ENCODE measurements around the gene ZNF534. TPM values are rescaled to one million over a fixed set of nuclear protein-coding genes. Genes with fewer than 3 reads are reported as not detected.
"Not testable (repeated sequence)": the region's sequence is repeated elsewhere in the genome, so short reads cannot be mapped to it uniquely, and the experiment has no call there.

Gene ZNF534
- total RNA-seq, 2 donors from 2014 or later, result 0.62 TPM; not detected in 1

- no peaks in the 10 kb centered on the region for H3K27me3 ChIP-seq (ENCODE audit: control insufficient read depth, insufficient read depth, low read length, poor library complexity, severe bottlenecking)
Observed at GRCh38 chr19:52498571-52498970, 69.6 kb downstream of the ZNF534 start.

GRCh38 chr19:52500474-52500873 is 71.5 kb downstream of the ZNF534 start:
- 40% methylated on average over 1 to 3 of the region's 3 CpGs for WGBS, 2 experiments (ENCODE audit: insufficient coverage in 1 of 2, insufficient read length in 1 of 2)
- H3K27me3 ChIP-seq (ENCODE audit: control insufficient read depth, insufficient read depth, low read length, poor library complexity, severe bottlenecking); H3K27me3 Mint-ChIP-seq (ENCODE audit: insufficient read depth); H3K9me3 Mint-ChIP-seq; H3K9ac ChIP-seq (ENCODE audit: extremely low read depth, low read length, poor library complexity, severe bottlenecking); H3K27ac Mint-ChIP-seq; H3K27ac ChIP-seq (ENCODE audit: low read depth, low read length); H3K4me1 ChIP-seq (ENCODE audit: control insufficient read depth, insufficient read depth, low read length); H3K9me3 ChIP-seq (ENCODE audit: control insufficient read depth, low read length); H3K36me3 ChIP-seq (ENCODE audit: control insufficient read depth, insufficient read depth, low read length); H3K4me3 ChIP-seq (ENCODE audit: low read length): not testable (repeated sequence)
- peaks cover 26% of the 10 kb centered on the region for H3K4me1 Mint-ChIP-seq
- peak overlapping the region; percentile 13 for H3K4me3 Mint-ChIP-seq
- H3K36me3 Mint-ChIP-seq (ENCODE audit: low read depth), result peaks cover 83% of the 10 kb centered on the region
- DNase-seq, result peak; percentile 74

More at GRCh38 chr19:52498571-52498970, 69.6 kb downstream of the ZNF534 start:
- Mint-ChIP-seq H3K9me3 (peaks cover 2% of the 10 kb centered on the region), H3K27ac (no peak overlapping the region), H3K27me3 (ENCODE audit: insufficient read depth) (no peaks in the 10 kb centered on the region), H3K4me3 (no peak overlapping the region), H3K4me1 (peaks cover 32% of the 10 kb centered on the region), H3K36me3 (ENCODE audit: low read depth) (peaks cover 73% of the 10 kb centered on the region)
- DNase-seq, result no peak
- H3K4me3 ChIP-seq (ENCODE audit: low read length), result no peak overlapping the region
- H3K27ac ChIP-seq (ENCODE audit: low read depth, low read length), result no peak overlapping the region
- TF ChIP-seq CTCF (conservative IDR thresholded peaks at IDR 0.05), result no peak
- H3K9ac ChIP-seq (ENCODE audit: extremely low read depth, low read length, poor library complexity, severe bottlenecking), result no peak overlapping the region
- H3K4me1 ChIP-seq (ENCODE audit: control insufficient read depth, insufficient read depth, low read length), result no peaks in the 10 kb centered on the region
- no peaks in the 10 kb centered on the region for H3K36me3 ChIP-seq (ENCODE audit: control insufficient read depth, insufficient read depth, low read length)
- WGBS, 2 experiments (ENCODE audit: insufficient coverage in 1 of 2, insufficient read length in 1 of 2), result 74 to 91% methylated on average over 4 to 8 of the region's 8 CpGs
- no peaks in the 10 kb centered on the region for H3K9me3 ChIP-seq (ENCODE audit: control insufficient read depth, low read length)

GRCh38 chr19:52500991-52501390 is 72.0 kb downstream of the ZNF534 start:
- not testable (repeated sequence) for DNase-seq; H3K36me3 ChIP-seq (ENCODE audit: control insufficient read depth, insufficient read depth, low read length); H3K27me3 Mint-ChIP-seq (ENCODE audit: insufficient read depth); H3K27ac Mint-ChIP-seq; H3K4me3 ChIP-seq (ENCODE audit: low read length); H3K27me3 ChIP-seq (ENCODE audit: control insufficient read depth, insufficient read depth, low read length, poor library complexity, severe bottlenecking); H3K9ac ChIP-seq (ENCODE audit: extremely low read depth, low read length, poor library complexity, severe bottlenecking); H3K9me3 ChIP-seq (ENCODE audit: control insufficient read depth, low read length); H3K9me3 Mint-ChIP-seq; H3K4me1 ChIP-seq (ENCODE audit: control insufficient read depth, insufficient read depth, low read length); H3K27ac ChIP-seq (ENCODE audit: low read depth, low read length); H3K4me3 Mint-ChIP-seq
- 61 to 75% methylated on average over 7 to 12 of the region's 12 CpGs for WGBS, 2 experiments (ENCODE audit: insufficient coverage in 1 of 2, insufficient read length in 1 of 2)
- Mint-ChIP-seq H3K36me3 (ENCODE audit: low read depth) (peaks cover 83% of the 10 kb centered on the region), H3K4me1 (peaks cover 26% of the 10 kb centered on the region)

Other genes starting within 250 kb of the ZNF534 start
- gene PPP2R1A, start 239.1 kb upstream of the ZNF534 start, total RNA-seq, result 100 to 1,000 TPM; 345 to 348 TPM
- gene ZNF766, start 159.6 kb upstream of the ZNF534 start, total RNA-seq, result 10 to 100 TPM; 31.2 to 41.6 TPM
- 10 to 100 TPM; 31.1 to 38.5 TPM for gene ZNF480, start 132.0 kb upstream of the ZNF534 start, total RNA-seq
- 10 to 100 TPM in 1 of 2 donors, 1 to 10 TPM in 1; 8.1 to 15.2 TPM for gene ZNF610, start 92.9 kb upstream of the ZNF534 start, total RNA-seq
- gene ZNF880, start 59.2 kb upstream of the ZNF534 start, total RNA-seq, result 10 to 100 TPM; 13.5 to 20.9 TPM
- gene ZNF528, start 31.3 kb upstream of the ZNF534 start, total RNA-seq, result 10 to 100 TPM in 1 of 2 donors, 1 to 10 TPM in 1; 2.9 to 39.1 TPM
- 10 to 100 TPM; 11.8 to 29.8 TPM for gene ZNF578, start 24.4 kb downstream of the ZNF534 start, total RNA-seq
- gene ZNF808, start 98.5 kb downstream of the ZNF534 start, total RNA-seq, result 10 to 100 TPM; 52.4 to 61.6 TPM
- 10 to 100 TPM; 42.0 to 45.3 TPM for gene ZNF701, start 141.1 kb downstream of the ZNF534 start, total RNA-seq
- 10 to 100 TPM; 59.0 to 88.7 TPM for gene ZNF83, start 209.2 kb downstream of the ZNF534 start, total RNA-seq